ENCODE data around the gene APOL4. TPM values are rescaled to one million over a fixed set of nuclear protein-coding genes. Genes with fewer than 3 reads are reported as not detected.
"Not testable (repeated sequence)": the region's sequence is repeated elsewhere in the genome, so short reads cannot be mapped to it uniquely, and the experiment has no call there.

Gene APOL4
- total RNA-seq, 1 donor from 2014 or later, result not detected

DNA sequence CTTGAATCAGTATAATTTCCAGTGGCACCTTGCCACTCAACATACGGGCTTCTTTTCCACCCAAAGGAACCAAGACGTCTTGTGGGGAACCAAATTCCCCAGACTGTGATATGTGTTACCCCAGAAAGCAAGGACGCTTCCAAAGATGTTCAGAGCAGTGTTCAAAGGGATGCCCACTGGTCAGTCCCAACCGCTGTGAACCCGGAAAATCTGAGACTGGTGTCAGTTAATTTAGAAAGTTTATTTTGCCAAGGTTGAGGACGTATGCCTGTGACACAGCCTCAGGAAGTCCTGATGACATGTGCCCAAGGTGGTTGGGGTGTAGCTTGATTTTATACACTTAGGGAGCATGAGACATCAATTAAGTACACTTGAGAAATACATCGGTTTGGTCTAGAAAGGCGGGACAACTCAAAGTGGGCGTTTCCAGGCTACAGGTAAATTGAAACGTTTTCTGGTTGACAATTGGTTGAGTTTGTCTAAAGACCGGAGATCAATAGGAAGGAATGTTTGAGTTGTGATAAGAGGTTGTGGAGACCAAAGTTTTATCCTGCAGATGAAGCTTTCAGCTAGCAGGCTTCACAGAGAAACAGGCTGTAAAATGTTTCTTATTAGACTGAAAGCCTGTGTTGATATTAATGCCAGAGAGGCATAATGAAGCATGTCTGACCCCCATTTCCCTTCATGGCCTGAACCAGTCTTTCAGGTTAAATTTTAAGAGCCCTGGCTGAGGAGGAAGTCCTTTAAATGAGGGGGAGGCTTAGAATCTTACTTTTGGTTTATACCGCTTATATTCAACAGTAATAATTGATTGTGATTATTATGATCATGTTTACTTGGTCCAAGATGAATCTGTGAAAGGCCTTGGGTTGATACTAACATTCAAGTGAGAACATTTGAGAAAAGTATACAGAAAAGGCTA is 47.8 kb downstream of the APOL4 start:
- TF ChIP-seq, protein P1, sequence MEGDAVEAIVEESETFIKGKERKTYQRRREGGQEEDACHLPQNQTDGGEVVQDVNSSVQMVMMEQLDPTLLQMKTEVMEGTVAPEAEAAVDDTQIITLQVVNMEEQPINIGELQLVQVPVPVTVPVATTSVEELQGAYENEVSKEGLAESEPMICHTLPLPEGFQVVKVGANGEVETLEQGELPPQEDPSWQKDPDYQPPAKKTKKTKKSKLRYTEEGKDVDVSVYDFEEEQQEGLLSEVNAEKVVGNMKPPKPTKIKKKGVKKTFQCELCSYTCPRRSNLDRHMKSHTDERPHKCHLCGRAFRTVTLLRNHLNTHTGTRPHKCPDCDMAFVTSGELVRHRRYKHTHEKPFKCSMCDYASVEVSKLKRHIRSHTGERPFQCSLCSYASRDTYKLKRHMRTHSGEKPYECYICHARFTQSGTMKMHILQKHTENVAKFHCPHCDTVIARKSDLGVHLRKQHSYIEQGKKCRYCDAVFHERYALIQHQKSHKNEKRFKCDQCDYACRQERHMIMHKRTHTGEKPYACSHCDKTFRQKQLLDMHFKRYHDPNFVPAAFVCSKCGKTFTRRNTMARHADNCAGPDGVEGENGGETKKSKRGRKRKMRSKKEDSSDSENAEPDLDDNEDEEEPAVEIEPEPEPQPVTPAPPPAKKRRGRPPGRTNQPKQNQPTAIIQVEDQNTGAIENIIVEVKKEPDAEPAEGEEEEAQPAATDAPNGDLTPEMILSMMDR (conservative IDR thresholded peaks at IDR 0.05; ENCODE audit: low read depth, low read length), result no peak
- DNase-seq (ENCODE audit: low read depth), result no peak
- H3K4me3 ChIP-seq (ENCODE audit: low read depth, low read length), result no peak overlapping the region

DNA sequence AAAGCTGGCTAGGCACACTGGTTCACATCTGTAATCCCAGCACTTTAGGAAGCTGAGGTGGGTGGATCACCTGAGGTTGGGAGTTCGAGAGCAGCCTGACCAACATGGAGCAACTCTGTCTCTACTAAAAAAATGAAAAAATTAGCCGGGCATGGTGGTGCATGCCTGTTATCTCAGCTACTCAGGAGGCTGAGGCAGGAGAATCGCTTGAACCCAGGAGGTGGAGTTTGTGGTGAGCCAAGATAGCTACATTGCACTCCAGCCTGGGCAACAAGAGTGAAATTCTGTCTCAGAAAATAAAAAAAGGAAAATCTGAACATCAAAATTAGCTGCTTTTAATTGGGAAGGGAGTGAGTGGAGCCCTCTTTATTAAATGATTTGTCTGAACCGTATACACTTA is 48.8 kb downstream of the APOL4 start:
- not testable (repeated sequence) for DNase-seq (ENCODE audit: low read depth); H3K4me3 ChIP-seq (ENCODE audit: low read depth, low read length)

DNA sequence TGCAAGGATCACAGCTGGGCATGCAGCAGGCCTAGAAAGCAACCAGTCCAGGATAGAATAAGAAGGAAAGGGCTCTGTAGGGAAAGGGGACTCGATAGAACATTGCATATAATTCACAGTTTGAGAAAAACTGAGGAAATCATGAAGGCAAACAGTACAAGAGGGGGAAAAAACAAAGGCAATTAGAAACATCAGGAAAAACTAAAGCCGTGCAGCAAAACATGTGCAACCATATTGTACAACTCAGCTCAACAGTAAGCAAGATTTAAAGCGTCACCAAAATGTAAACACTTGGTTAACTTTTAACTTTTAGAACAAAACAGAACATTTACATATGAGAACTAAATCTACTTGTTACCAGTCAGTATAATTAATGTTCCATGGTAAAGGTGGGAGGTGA is 49.5 kb downstream of the APOL4 start:
- H3K4me3 ChIP-seq (ENCODE audit: low read depth, low read length), result no peak overlapping the region
- TF ChIP-seq, protein P1 (conservative IDR thresholded peaks at IDR 0.05; ENCODE audit: low read depth, low read length), result no peak
- DNase-seq (ENCODE audit: low read depth), result no peak

DNA sequence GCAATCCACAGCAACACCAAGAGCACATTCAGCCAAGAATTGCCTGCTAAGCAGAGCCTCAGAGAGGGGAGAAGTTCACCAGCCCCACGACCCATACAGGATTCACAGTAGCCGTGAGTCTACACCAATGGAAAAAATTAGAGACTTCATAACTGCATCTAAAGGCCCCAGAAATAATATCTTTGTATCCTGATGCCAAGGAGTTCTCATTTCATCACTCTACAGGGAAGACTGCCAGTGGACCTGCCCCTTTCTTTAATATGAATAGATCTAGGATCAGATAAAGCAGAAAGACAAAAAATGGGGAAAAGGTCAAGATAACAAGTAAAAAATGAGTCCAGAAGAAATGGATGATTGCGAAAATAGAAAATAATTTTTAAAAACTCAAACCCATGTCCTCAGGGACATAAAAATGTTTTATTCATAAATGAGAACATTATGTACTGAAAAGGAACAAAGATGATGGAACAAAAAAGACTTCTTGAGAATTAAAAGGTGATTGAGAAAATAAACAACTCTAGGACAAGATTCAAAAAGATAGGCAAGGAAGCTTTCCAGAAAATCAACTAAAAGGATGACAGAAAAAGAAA is 50.5 kb downstream of the APOL4 start:
- TF ChIP-seq, protein P1 (conservative IDR thresholded peaks at IDR 0.05; ENCODE audit: low read depth, low read length), result no peak
- no peak overlapping the region for H3K4me3 ChIP-seq (ENCODE audit: low read depth, low read length)
- DNase-seq (ENCODE audit: low read depth), result no peak

DNA sequence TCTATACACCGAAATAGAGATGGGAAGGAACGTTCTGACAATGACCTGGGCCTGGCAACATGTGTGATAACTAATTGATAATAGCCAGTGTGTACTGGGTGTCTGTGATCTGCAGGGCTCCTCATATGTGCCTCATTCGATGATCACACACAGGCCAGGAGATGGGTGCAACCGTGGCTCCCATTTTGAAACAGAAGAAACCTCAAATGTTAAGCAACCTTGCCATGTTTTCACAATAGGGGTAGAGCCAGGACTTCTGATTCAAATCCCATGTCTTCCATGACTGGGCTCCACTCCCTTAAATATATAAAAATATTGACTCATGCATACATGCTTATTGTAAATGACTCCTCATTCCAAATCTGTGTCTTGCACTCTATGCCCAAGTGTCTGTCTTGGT is 52.2 kb downstream of the APOL4 start:
- DNase-seq (ENCODE audit: low read depth), result no peak
- TF ChIP-seq, protein P1 (conservative IDR thresholded peaks at IDR 0.05; ENCODE audit: low read depth, low read length), result no peak

DNA sequence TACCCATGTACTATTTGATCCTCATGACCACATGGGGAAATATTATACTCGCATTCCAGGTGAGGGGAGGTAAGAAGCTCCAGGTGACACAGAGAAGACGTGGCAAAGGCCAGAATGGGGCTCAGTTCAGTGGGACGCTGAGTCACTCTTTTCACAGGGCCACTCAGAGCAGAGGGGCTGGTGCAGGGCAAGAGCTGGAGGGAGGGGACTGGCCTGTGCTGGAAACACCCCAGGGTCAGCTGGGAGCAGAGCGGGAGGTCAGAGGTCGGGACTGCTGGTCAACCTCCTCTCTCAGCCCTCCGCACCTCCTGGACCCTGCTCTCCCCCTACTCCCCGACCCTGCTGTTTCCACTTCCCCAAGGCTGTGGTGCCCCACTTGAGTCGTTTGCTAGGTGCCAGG is 53.2 kb downstream of the APOL4 start:
- H3K4me3 ChIP-seq (ENCODE audit: low read depth, low read length), result no peak overlapping the region
- TF ChIP-seq, protein P1 (conservative IDR thresholded peaks at IDR 0.05; ENCODE audit: low read depth, low read length), result no peak
- no peak for DNase-seq (ENCODE audit: low read depth)

More for the DNA sequence above, 52.2 kb downstream of the APOL4 start:
- H3K4me3 ChIP-seq (ENCODE audit: low read depth, low read length), result no peak overlapping the region

DNA sequence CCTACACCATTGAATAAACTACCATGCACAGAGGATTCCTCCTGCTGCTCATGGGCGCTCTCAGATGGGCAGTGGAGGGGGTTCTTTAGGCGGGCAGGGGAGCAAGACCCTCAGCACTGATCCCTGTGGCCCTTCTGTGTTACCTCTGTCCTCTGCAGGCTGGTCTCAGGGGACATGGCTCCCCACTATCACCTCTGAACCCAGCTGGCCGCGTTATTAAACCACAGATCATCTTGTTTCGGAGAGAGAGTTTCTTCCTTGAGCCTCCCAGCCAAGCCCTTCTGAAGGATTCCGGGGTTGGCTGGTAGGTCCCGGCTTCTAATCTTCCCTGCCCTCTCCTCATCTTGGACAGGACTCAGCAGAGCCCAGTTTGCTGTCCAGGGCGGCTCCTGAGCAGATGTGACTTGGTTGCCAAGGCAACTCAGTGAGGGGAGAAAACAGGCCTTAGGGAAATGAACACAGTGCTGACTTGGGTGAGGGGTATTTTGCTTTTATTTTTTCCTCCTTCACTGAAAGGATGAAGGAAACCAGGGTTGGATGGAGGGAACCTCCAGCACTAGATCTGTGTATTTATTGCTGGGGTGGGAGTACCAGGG is 54.3 kb downstream of the APOL4 start:
- H3K4me3 ChIP-seq (ENCODE audit: low read depth, low read length), result no peak overlapping the region
- DNase-seq (ENCODE audit: low read depth), result no peak
- TF ChIP-seq, protein P1 (conservative IDR thresholded peaks at IDR 0.05; ENCODE audit: low read depth, low read length), result no peak
